ENCODE data around the gene TSPAN33. TPM values are rescaled to one million over a fixed set of nuclear protein-coding genes. Genes with fewer than 3 reads are reported as not detected.

TSPAN33 gene
- total and polyA plus RNA-seq, 2 of the 13 experiments (the other 11 are each of a cell fraction or from before 2014, with no cell fraction given) = 15.3 to 16.5 TPM

DNA sequence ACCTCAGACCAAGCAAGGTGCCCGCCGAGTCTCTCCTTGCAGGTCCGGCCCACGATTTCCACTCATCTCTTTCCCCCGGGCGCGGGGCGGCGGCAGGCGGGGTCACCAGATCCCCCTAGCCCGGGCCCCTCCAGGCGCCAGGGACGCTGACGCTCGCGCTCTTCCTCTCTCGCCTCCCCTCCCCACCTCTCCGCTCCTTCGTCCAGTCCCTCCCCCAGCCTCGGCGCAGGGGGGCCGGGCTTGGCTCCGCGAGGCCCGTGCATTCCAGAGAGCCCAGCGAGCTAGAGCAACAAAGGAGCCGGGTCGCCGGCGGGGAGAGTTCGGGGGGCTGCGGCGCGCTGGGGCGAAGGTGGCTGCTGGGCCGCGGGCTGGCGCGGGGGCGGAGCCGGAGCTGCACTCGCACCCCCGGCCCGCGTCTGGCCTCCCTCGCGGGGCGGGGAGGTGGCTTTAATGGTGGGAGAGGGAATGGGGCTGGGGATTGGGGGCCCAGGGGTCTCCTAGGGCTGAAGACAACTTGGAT, 43.9 kb downstream of the TSPAN33 start, which contains the start of gene SMO (continued):
- peak; percentile 79 for TF ChIP-seq RBFOX2 (IDR thresholded peaks at IDR 0.05; ENCODE audit: low read depth, low read length)
- TF ChIP-seq EHMT2 (IDR thresholded peaks at IDR 0.05; ENCODE audit: borderline replicate concordance, low read depth, low read length) = no peak
- no peak for TF ChIP-seq ZZZ3 (CRISPR knock-in tag; IDR thresholded peaks at IDR 0.05; ENCODE audit: borderline replicate concordance)
- TF ChIP-seq, protein P1, sequence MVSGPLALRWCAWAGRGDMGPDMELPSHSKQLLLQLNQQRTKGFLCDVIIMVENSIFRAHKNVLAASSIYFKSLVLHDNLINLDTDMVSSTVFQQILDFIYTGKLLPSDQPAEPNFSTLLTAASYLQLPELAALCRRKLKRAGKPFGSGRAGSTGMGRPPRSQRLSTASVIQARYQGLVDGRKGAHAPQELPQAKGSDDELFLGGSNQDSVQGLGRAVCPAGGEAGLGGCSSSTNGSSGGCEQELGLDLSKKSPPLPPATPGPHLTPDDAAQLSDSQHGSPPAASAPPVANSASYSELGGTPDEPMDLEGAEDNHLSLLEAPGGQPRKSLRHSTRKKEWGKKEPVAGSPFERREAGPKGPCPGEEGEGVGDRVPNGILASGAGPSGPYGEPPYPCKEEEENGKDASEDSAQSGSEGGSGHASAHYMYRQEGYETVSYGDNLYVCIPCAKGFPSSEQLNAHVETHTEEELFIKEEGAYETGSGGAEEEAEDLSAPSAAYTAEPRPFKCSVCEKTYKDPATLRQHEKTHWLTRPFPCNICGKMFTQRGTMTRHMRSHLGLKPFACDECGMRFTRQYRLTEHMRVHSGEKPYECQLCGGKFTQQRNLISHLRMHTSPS (CRISPR knock-in tag; IDR thresholded peaks at IDR 0.05; ENCODE audit: low read depth) = no peak
- peak; percentile 35; the same call in 1 of the 2 replicates for TF ChIP-seq HOXA9 (CRISPR knock-in tag; IDR thresholded peaks at IDR 0.05; ENCODE audit: borderline replicate concordance)
- TF ChIP-seq, protein P2, sequence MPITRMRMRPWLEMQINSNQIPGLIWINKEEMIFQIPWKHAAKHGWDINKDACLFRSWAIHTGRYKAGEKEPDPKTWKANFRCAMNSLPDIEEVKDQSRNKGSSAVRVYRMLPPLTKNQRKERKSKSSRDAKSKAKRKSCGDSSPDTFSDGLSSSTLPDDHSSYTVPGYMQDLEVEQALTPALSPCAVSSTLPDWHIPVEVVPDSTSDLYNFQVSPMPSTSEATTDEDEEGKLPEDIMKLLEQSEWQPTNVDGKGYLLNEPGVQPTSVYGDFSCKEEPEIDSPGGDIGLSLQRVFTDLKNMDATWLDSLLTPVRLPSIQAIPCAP (CRISPR knock-in tag; IDR thresholded peaks at IDR 0.05; ENCODE audit: low read depth) = no peak
- no peak for TF ChIP-seq MIER2 (CRISPR knock-in tag; IDR thresholded peaks at IDR 0.05)
- TF ChIP-seq ZNF577 (CRISPR knock-in tag; IDR thresholded peaks at IDR 0.05; ENCODE audit: borderline replicate concordance, low read depth) = no peak
- no peak for TF ChIP-seq MEIS2 (CRISPR knock-in tag; IDR thresholded peaks at IDR 0.05)
- no peak for TF ChIP-seq RAD51 (IDR thresholded peaks at IDR 0.05; ENCODE audit: borderline replicate concordance)
- no peak for TF ChIP-seq ZNF7 (CRISPR knock-in tag; IDR thresholded peaks at IDR 0.05)
- TF ChIP-seq NR2F6 (IDR thresholded peaks at IDR 0.05) = no peak
- TF ChIP-seq NR2F6 (CRISPR knock-in tag; IDR thresholded peaks at IDR 0.05) = no peak
- TF ChIP-seq MAF1 (CRISPR knock-in tag; IDR thresholded peaks at IDR 0.05; ENCODE audit: borderline replicate concordance) = no peak
- no peak for TF ChIP-seq EZH2 (conservative IDR thresholded peaks at IDR 0.05; ENCODE audit: low read depth, low read length)
- TF ChIP-seq HNF4A (CRISPR knock-in tag; IDR thresholded peaks at IDR 0.05) = no peak
- no peak for TF ChIP-seq NPAS2 (CRISPR knock-in tag; IDR thresholded peaks at IDR 0.05; ENCODE audit: borderline replicate concordance)
- no peak for TF ChIP-seq ZNF264 (CRISPR knock-in tag; IDR thresholded peaks at IDR 0.05)
- TF ChIP-seq SKI (IDR thresholded peaks at IDR 0.05; ENCODE audit: partially characterized antibody) = no peak
- TF ChIP-seq SAFB2 (CRISPR knock-in tag; IDR thresholded peaks at IDR 0.05; ENCODE audit: borderline replicate concordance, low read depth) = no peak
- TF ChIP-seq ZBTB3 (CRISPR knock-in tag; IDR thresholded peaks at IDR 0.05; ENCODE audit: borderline replicate concordance, low read depth) = no peak
- TF ChIP-seq GPN1 (CRISPR knock-in tag; IDR thresholded peaks at IDR 0.05; ENCODE audit: borderline replicate concordance) = no peak
- no peak for TF ChIP-seq ZNF468 (CRISPR knock-in tag; IDR thresholded peaks at IDR 0.05)
- TF ChIP-seq KMT2A (CRISPR knock-in tag; IDR thresholded peaks at IDR 0.05) = peak; percentile 83
- TF ChIP-seq ZSCAN31 (CRISPR knock-in tag; IDR thresholded peaks at IDR 0.05; ENCODE audit: low read depth) = no peak
- TF ChIP-seq RBM22 (optimal IDR thresholded peaks at IDR 0.05; ENCODE audit: low read length) = no peak
- TF ChIP-seq, protein P3, sequence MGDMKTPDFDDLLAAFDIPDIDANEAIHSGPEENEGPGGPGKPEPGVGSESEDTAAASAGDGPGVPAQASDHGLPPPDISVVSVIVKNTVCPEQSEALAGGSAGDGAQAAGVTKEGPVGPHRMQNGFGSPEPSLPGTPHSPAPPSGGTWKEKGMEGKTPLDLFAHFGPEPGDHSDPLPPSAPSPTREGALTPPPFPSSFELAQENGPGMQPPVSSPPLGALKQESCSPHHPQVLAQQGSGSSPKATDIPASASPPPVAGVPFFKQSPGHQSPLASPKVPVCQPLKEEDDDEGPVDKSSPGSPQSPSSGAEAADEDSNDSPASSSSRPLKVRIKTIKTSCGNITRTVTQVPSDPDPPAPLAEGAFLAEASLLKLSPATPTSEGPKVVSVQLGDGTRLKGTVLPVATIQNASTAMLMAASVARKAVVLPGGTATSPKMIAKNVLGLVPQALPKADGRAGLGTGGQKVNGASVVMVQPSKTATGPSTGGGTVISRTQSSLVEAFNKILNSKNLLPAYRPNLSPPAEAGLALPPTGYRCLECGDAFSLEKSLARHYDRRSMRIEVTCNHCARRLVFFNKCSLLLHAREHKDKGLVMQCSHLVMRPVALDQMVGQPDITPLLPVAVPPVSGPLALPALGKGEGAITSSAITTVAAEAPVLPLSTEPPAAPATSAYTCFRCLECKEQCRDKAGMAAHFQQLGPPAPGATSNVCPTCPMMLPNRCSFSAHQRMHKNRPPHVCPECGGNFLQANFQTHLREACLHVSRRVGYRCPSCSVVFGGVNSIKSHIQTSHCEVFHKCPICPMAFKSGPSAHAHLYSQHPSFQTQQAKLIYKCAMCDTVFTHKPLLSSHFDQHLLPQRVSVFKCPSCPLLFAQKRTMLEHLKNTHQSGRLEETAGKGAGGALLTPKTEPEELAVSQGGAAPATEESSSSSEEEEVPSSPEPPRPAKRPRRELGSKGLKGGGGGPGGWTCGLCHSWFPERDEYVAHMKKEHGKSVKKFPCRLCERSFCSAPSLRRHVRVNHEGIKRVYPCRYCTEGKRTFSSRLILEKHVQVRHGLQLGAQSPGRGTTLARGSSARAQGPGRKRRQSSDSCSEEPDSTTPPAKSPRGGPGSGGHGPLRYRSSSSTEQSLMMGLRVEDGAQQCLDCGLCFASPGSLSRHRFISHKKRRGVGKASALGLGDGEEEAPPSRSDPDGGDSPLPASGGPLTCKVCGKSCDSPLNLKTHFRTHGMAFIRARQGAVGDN (CRISPR knock-in tag; IDR thresholded peaks at IDR 0.05) = peak; percentile 75

All from HepG2 (cell line).